ENCODE results near the gene IRF2. TPM values are rescaled to one million over a fixed set of nuclear protein-coding genes. Genes with fewer than 3 reads are reported as not detected.

Gene IRF2
- total and polyA plus RNA-seq, 12 donors, result 9.3 to 41.4 (median 28.6) TPM

- intact Hi-C loops (cut with DNase I), result no loop called here
- Histone ChIP-seq H3K36me3 (no peaks in the 10 kb centered on the region), H3K4me1 (peaks cover 0 to 4% (median 0%) of the 10 kb centered on the region in 9 donors), H3K4me3 (no peak overlapping the region), H3K9me3 (peaks cover 0 to 15% (median 0%) of the 10 kb centered on the region in 11 donors), H3K27ac (no peak overlapping the region), H3K27me3 (no peaks in the 10 kb centered on the region)
- TF ChIP-seq CTCF (IDR thresholded peaks at IDR 0.05), result no peak
- 95% methylated on average over 10 of the region's 10 CpGs for WGBS, 2 donors
- DNase-seq, result no peak
- no peak for ATAC-seq
Observed at GRCh38 chr4:184498598-184498997, 24.2 kb upstream of the IRF2 start.

GRCh38 chr4:184489771-184490170 lies 15.4 kb upstream of the IRF2 start:
- H3K4me1 ChIP-seq, result no peaks in the 10 kb centered on the region
- no peak overlapping the region for H3K27ac ChIP-seq
- H3K36me3 ChIP-seq, result no peaks in the 10 kb centered on the region
- no peak for TF ChIP-seq CTCF (IDR thresholded peaks at IDR 0.05)
- H3K27me3 ChIP-seq, result no peaks in the 10 kb centered on the region
- DNase-seq, result no peak
- ATAC-seq, result no peak
- intact Hi-C loops (cut with DNase I), result loop anchor here in 1 of 10 donors (5.0 kb wide), 1 partner anchor 38 kb away; no protein-coding TSS in a partner anchor
- H3K9me3 ChIP-seq, result peaks cover 0 to 4% (median 0%) of the 10 kb centered on the region in 11 donors
- WGBS, 2 donors, result 86 to 88% methylated on average over 8 of the region's 8 CpGs
- H3K4me3 ChIP-seq, result no peak overlapping the region

- intact Hi-C loops (cut with DNase I), result no loop called here
- no peaks in the 10 kb centered on the region for H3K9me3 ChIP-seq
Observed at GRCh38 chr4:184487503-184487902, 13.2 kb upstream of the IRF2 start.

GRCh38 chr4:184485279-184485678 lies 10.9 kb upstream of the IRF2 start:
- H3K36me3 ChIP-seq, result no peaks in the 10 kb centered on the region
- intact Hi-C loops (cut with DNase I), result no loop called here
- H3K4me3 ChIP-seq, result no peak overlapping the region
- H3K27ac ChIP-seq, result no peak overlapping the region
- no peak for TF ChIP-seq CTCF (IDR thresholded peaks at IDR 0.05)
- ATAC-seq, result no peak
- peaks cover 0 to 4% (median 0%) of the 10 kb centered on the region in 9 donors for H3K4me1 ChIP-seq
- no peak for DNase-seq
- no peaks in the 10 kb centered on the region for H3K27me3 ChIP-seq
- no peaks in the 10 kb centered on the region for H3K9me3 ChIP-seq
- 93 to 94% methylated on average over 2 of the region's 2 CpGs for WGBS, 2 donors

More at GRCh38 chr4:184487503-184487902, 13.2 kb upstream of the IRF2 start:
- H3K4me1 ChIP-seq, result no peaks in the 10 kb centered on the region
- ATAC-seq (no peak), DNase-seq (no peak)
- H3K27me3 ChIP-seq, result no peaks in the 10 kb centered on the region
- TF ChIP-seq CTCF (IDR thresholded peaks at IDR 0.05), result no peak
- H3K4me3 ChIP-seq, result no peak overlapping the region
- H3K27ac ChIP-seq, result no peak overlapping the region
- no peaks in the 10 kb centered on the region for H3K36me3 ChIP-seq
- 90 to 91% methylated on average over 9 of the region's 9 CpGs for WGBS, 2 donors
